Stimulated activated CD8-positive, alpha-beta memory T cell treated with anti-CD3 and anti-CD28 coated beads, Interleukin-12 subunit alpha, Interleukin-12 subunit beta, amount 100 ng/mL, for 1 hour (primary cell): ENCODE data around the gene ERCC1.
"Not testable (repeated sequence)": the region's sequence is repeated elsewhere in the genome, so short reads cannot be mapped to it uniquely, and the experiment has no call there.

Experiments
- DNase-seq: peaks from one replicate; pipeline ENCODE4 v3.0.0-alpha.2; 2020; ENCODE audit warnings: low read depth

ERCC1 gene

DNA sequence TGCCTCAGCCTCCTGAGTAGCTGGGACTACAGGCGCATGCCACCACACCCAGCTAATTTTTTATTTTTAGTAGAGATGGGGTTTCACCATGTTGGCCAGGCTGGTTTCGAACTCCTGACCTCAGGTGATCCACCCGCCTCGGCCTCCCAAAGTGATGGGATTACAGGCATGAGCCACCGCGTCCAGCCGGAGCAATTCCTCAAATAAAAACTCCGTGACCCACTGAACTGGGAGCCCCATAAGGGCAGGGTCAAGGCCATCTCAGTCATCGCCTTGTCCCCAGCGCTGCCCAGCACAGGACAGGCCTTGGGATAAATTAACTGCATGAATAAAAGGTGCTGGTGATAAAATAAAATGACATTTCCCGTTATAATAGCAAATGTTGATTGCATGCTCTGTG lies 6.2 kb upstream of the ERCC1 start:
- not testable (repeated sequence) for DNase-seq

DNA sequence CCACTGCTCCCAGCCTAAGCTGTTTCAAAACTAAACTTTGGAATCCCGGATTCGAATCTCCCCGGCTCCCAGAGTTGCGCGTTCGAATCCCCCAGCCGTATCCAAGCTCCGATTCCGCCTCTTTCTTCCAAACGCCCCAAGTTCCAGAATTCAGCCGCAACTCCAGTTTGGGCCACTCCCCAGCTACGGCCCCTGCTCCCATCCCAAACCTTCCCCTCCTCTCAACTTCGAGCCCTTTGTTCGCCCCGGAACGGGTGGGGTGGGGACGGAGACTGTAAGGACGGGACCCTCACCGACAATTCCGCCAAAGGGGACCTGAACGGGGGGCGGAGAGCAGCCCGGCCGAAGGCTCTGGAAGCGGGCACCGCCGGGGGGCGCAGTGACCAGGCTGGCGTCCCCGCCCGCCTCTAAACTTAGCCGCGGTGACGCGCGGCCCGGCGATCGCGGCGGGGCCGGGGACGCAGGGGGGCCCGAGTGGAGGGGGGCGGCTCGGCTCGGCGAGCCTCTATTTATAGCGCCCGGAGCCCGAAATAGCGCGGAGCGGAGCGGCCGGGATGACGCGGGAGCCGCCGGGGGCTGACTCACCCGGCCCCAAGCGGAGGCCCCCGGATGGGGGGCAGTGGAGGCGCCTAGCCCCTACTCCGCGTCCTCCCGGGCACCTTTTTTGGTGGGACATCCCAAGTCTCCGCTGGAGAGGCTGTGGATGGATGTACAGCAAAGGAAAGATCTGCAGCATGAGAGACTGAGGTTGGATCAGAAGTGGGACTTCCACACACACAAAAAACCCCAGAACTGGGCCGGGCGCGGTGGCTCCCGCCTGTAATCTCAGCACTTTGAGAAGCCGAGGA lies 4.9 kb upstream of the ERCC1 start:
- DNase-seq, result no peak

DNA sequence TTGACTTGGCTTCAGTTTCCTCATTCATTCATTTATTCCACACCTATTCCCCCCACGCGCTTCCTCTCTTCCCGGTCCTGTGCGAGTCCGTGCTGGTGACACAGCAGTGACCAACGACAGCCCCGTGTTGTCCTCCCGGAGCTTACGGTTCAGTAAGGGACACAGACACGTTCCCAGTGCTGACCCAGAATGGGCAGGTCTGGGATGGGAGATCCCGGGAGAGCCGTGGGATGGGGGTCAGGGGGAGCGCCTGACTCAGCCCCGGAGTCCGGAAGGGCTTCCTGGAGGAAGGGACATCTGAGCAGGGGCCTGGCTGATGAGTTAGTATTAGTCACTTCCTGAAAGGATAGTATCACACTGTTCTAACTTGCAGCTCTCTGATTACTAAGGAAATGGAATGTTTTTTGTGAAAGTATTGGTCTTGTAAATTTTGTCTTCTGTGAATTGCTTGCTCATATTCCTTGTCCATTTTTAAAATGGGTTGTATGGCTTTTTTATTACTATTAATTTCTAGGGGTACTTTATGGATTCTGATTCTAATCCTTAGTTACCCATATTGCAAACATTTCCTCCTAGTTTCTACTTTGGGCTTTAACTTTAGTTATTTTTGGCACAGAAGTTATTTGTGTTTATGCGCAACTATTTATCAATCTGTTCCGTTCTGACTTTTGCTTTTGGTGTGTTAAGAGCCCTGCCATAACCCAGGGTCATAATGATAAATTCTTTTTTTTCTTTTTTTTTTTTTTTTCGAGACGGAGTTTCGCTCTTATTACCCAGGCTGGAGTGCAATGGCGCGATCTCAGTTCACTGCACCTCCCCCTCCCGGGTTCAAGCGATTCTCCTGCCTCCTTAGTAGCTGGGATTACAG lies 708 bp upstream of the ERCC1 start:
- DNase-seq, result no peak

DNA sequence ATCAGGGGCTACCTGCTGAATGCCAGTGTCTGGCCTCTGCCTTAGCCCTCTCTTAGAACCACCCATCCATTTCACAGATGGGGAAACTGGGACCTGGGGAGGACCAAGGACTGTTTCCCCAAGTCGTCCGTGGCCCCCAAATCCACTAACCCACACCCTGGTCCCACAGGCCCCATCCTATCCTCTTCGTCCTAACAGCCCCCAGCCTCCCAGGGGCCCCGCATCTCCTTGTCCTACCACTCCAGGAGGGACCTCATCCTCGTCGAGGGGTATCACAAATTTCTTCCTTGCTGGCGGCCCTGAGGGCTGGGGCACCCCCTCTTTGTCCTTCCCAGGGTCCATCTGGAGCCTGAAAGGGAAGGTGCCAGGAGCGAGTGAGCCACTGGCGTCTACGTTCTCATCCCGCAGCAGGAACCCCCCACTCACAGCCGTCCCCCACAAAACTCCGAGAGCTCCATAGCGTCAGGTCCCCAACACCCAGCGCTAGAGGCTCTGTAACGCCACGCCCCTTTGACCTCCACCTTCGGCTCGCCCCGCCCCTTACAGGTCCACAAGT lies 606 bp downstream of the ERCC1 start:
- DNase-seq, result peak; percentile 71

DNA sequence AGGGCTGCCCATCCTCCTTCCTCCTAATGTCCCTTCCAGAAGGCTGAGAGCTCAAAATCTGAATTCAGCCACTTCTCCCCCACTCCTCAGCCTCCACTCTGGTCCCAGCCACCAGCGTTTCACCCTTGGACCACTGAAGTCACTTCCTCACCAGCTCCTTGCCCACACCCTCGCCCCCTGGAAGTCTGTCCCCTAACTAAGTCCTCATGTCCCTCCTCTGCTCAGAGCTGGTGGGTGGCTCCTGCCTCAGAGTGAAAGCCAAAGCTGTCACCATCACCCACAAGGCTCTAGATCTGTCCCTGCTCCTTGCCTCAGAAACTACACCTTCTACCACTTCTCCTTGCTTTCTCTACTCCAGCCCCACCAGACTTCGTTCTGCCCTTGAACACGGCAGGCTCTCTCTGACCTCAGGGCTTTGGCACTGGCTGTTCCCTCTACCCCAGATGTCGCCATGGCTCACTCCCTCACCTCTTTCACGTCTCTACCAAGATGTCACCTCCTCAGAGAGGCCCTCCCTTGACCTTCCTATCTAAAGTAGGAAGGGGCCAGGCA lies 1.7 kb downstream of the ERCC1 start:
- DNase-seq, result no peak

DNA sequence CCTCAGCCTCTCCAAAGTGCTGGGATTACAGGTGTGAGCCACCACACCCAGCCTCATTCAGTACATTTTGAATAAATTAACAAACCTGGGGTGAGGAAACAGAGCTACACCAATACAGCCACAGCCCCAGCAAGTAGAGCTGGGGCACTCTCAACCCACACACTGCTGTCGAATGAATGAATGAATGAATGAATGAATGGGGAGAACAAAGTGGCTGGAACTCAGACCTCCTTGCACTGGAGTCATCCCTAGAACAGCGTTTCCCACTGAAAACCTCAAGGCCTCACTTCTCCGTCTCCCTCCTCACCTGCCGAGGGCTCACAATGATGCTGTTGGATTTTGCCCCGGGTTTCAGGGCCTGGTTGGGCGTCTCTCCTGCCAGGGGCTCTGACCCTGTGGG lies 2.8 kb downstream of the ERCC1 start:
- DNase-seq, result no peak

DNA sequence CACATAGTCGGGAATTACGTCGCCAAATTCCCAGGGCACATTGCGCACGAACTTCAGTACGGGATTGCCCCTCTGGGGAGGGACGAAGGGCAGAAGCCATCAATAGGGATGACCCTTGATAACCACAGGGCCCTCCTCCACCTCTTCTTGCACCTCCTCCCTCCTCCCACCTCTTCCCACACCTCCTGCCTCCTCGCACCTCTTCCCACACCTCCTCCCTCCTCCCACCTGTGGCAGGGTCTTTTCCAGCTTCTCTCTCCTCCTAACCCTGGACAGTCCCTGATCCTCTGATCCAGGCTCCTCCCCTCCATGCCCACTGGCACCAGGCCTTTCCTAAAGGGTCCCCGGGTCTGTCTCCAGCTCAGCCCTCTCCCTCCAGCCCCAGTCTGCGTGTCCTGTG lies 3.4 kb downstream of the ERCC1 start:
- DNase-seq, result no peak

DNA sequence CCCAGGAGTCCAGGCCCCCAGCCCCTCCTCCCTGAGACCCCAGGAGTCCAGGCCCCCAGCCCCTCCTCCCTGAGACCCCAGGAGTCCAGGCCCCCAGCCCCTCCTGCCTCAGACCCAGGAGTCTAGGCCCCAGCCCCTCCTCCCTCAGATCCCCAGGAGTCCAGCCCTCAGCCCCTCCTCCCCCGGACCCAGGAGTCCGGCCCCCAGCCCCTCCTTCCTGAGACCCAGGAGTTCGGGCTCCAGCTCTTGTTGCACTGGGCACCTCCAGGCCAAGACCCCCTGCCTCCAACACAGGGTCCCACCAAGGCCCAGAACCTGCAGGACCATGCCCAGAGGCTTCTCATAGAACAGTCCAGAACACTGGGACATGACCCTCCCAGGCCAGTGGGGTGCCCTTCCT lies 3.8 kb downstream of the ERCC1 start:
- DNase-seq, result no peak

DNA sequence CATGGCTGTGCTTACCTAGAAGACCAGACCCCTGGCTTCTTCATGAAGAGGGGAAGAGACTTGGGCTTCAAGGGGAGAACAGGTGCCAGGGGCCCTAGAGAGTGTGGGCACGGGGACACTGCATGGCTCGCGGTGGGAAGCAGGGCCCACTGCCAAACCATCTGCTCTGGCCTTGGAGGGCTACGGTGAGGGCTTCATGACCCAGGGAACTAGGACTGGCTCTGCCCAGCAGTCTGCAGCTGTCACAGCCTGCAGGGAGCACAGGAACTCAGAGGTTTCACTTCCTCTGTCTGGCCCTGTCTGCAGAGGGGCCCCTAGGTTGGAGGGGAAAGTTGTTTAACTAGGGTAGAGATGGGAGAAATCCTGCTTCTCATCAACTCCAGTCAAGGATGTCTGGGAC lies 4.3 kb downstream of the ERCC1 start:
- DNase-seq, result no peak

DNA sequence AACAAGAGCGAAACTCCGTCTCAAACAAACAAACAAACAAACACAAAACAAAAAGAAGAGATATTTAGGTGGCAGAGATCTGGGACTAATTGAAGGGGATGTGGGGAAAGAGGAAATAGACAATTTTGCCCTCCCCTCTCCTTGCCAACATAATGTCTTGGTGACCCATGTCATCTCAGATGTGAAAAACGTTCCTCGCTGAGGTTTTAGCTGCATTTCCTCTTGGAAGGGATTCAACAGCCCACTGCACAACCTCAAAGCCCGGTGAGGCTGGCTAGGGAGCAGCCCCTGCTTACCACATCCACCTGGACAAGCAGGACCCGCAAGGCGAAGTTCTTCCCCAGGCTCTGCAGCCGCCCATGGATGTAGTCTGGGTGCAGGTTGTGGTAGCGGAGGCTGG lies 4.9 kb downstream of the ERCC1 start:
- no peak for DNase-seq

DNA sequence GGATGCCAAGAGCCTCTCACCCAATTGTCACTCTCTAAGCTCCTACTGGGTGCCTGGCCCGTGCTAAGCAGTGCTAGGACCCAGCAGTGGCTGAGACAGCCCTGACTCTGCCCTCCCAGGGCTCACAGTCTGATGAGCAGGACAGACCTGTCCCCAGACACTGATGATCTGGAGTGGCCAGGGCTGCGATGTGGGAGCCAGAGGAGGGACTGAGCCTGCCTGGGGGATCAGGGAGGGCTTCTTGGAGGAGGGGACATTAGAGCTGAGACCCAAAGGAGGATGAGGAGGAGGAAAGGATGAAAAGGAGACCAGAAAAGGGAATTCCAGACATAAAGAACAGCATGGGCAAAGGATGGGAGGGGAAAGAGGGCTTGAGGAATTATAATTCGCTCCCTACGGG lies 6.6 kb downstream of the ERCC1 start:
- DNase-seq, result no peak

DNA sequence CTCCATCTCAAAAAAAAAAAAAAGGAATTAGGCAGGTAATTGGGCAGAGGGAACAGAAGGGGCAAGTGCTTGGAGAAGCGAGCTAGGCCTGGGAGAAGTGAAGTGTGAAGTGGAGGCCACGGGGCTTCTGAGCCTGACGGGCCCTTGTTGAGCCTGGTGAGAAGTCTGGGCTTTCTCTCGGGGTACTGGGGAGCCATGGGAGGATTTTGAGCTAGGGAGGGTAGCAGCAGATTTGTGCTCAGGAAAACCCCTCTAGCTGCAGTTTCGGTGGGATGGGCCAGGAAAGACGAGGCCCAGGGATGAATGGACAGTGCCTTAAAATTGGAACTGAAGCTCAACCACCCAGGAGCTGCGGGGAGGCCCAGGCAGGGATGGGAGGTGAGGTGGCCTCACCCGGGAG lies 9.2 kb downstream of the ERCC1 start:
- DNase-seq, result no peak

DNA sequence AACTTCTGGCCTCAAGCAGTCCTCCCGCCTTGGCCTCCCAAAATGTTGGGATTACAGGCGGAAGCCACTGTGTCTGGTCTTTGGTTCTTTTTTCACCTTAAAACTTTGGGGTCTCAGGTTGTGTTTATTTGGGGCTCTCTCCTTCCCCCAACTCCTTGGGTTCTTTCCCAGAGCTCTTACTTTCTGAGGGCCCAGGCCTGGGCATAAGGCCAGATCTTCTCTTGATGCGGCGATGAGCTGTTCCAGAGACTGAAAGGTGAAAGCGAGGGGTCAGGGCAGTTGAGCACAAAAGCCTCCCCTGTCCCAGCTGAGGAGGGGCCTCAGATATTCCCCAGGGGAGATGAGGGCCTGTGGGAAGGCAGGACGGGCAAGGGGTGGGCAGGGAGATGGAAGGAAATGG lies 10.2 kb downstream of the ERCC1 start:
- no peak for DNase-seq

DNA sequence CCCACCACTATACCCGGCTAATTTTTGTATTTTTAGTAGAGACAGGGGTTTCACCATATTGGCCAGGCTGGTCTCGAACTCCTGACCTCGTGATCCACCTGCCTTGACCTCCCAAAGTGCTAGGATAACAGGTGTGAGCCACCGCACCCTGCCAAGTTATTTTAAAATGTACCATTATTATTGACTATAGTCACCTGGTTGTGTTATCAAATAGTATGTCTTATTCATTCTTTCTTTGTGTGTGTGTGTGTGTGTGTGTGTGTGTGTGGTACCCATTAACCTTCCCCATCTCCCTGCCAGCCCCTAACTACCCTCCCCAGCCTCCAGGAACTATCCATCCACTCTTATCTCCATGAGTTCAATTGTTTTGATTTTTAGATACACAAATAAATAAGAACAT lies 13.4 kb downstream of the ERCC1 start:
- DNase-seq, result not testable (repeated sequence)

DNA sequence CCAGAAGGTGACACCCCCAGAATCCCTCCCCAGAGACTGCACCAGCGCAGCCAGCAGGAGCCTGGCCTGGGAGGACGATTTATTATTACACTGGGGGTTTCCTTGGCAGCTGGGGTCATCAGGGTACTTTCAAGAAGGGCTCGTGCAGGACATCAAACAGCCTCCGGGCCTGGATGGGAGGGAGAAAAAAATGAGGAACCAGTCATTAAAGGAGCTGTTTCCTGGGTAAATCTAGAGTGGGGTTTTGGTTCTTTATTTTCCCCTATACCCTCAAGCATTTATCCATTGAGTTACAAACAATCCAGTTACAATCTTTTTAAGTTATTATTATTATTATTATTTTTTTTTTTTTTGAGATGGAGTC lies 14.2 kb downstream of the ERCC1 start:
- no peak for DNase-seq

DNA sequence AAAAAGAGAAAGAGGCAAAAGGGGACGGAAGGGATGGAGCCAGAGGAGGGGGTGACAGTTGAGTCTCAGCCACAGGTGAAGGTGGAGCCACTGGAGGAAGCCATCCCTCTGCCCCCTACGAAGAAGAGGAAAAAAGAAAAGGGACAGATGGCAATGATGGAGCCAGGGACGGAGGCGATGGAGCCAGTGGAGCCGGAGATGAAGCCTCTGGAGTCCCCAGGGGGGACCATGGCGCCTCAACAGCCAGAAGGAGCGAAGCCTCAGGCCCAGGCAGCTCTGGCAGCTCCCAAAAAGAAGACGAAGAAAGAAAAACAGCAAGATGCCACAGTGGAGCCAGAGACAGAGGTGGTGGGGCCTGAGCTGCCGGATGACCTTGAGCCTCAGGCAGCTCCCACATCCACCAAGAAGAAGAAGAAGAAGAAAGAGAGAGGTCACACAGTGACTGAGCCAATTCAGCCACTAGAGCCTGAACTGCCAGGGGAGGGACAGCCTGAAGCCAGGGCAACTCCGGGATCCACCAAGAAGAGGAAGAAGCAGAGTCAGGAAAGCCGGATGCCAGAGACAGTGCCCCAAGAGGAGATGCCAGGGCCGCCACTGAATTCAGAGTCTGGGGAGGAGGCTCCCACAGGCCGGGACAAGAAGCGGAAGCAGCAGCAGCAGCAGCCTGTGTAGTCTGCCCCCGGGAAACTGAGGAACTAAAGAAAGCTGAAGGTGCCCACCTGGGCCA lies 14.7 kb downstream of the ERCC1 start:
- DNase-seq, result no peak

DNA sequence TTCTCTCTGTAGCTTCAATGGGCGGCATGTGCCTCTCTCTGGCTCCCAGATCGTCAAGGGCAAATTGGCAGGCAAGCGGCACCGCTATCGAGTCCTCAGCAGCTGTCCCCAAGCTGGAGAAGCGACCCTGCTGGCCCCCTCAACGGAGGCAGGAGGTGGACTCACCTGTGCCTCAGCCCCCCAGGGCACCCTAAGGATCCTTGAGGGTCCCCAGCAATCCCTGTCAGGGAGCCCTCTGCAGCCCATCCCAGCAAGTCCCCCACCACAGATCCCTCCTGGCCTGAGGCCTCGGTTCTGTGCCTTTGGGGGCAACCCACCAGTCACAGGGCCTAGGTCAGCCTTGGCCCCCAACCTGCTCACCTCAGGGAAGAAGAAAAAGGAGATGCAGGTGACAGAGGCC lies 15.6 kb downstream of the ERCC1 start:
- no peak for DNase-seq

DNA sequence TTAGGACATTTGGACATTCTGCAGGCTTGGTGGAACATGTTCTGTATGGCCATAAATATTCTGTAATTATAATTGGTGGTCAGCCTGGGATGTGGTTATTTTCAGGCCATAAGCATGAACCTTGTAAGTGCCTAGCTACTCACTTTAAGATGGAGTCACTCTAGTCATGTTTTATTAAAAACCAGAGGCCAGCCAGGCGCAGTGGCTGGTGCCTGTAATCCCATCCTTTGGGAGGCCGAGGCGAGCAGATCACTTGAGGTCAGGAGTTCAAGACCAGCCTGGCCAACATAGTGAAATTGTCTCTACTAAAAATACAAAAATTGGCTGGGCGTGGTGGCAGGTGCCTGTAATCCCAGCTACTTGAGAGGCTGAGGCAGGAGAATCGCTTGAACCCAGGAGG lies 16.1 kb downstream of the ERCC1 start:
- DNase-seq, result not testable (repeated sequence)

DNA sequence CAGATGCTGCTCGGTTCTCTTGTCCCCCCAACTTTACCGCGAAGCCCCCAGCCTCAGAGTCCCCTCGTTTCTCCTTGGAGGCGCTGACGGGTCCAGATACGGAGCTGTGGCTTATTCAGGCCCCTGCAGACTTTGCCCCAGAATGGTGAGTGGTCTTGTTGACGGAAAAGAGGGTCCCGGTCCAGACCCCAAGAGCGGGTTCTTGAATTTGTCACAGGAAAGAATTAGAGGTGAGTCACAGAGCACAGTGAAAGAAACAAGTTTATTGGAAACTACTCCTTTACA lies 16.7 kb downstream of the ERCC1 start:
- no peak for DNase-seq

DNA sequence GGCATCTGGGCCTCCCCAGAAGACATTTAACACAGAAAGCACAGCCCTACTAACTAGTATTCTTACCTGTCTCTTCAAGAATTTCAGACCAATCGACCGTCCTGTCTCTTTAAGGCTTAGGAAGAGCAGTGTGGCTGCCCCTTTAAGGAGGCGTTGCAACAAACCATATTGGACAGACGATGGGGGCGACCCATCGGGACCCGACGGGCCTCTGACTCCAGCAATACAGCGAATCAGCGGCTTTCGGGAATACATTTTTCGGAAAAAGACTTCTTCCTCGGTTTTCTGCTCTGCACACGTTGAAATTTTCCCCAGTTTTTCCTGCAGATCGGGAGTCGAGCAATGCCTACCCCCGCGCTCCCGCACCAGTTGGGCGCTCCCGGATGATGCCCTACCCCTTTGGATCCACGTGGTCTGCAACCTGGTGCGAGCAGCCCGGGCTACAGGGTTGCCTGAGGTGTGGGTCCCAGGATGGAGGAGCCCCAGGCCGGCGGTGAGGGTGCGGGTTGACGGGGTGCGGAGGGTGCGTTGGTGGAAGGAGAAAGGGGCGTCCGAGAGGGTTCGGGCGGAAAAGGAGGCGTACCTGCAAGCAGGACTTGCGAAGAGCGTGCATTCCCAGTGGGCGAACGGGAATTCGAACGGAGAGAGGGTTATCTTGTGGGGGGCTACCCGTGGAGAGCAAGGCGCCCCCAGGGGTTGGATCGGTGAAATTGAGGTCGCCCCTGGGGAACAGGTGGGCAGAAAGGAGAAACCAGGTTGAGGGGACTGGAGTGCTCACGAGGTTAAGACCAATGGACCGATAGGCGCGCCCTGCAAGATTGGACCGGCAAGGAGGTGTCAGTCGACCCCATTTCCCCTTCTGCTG lies 17.3 kb downstream of the ERCC1 start, which contains the start of gene POLR1G:
Gene POLR1G, plus strand, starts transcription at position 419 of the 865 bp plus-strand sequence. Its CDS starts 53 bp downstream, at position 472.
- DNase-seq, result peak; percentile 65
